Measurements from ENCODE around the gene FOXE3.

- TF ChIP-seq SMC3 (IDR thresholded peaks at IDR 0.05; ENCODE audit: low read depth, low read length), result no peak
- TF ChIP-seq CTCF (conservative IDR thresholded peaks at IDR 0.05; ENCODE audit: low read depth, low read length), result no peak
- TF ChIP-seq POLR2A (IDR thresholded peaks at IDR 0.05; ENCODE audit: low read depth, low read length), result no peak
- no peak for TF ChIP-seq RAD21 (IDR thresholded peaks at IDR 0.05; ENCODE audit: low read length)
- no peak for TF ChIP-seq MXI1 (IDR thresholded peaks at IDR 0.05; ENCODE audit: borderline replicate concordance, low read depth, low read length)
- TF ChIP-seq FOS (IDR thresholded peaks at IDR 0.05; ENCODE audit: low read depth, low read length), result no peak
- TF ChIP-seq MAFK (IDR thresholded peaks at IDR 0.05; ENCODE audit: low read depth, low read length), result no peak
- no peak for TF ChIP-seq CEBPB (IDR thresholded peaks at IDR 0.05; ENCODE audit: low read depth, low read length)
- no peak for TF ChIP-seq USF2 (IDR thresholded peaks at IDR 0.05; ENCODE audit: low read depth, low read length)
- no peak for TF ChIP-seq RCOR1 (IDR thresholded peaks at IDR 0.05; ENCODE audit: insufficient replicate concordance, low read length)
- TF ChIP-seq MAZ (IDR thresholded peaks at IDR 0.05; ENCODE audit: borderline replicate concordance, low read depth, low read length), result no peak
- TF ChIP-seq BHLHE40 (IDR thresholded peaks at IDR 0.05; ENCODE audit: low read depth, low read length), result no peak
- TF ChIP-seq CHD1 (IDR thresholded peaks at IDR 0.05; ENCODE audit: low read depth, low read length), result no peak
Measured at GRCh38 chr1:47448462-47449222, 32.6 kb downstream of the FOXE3 start.
